Cardiac fibroblast (primary cell): ENCODE data around the gene CDC14A.

ENCODE experiments used
- DNase-seq, 2 donors: peaks; one replicate each; pipeline versions ENCODE4 v3.0.0 to v3.0.0-alpha.2; 2010; ENCODE audit warnings: low read depth in 2 of 2
- H3K4me3 ChIP-seq, 2 donors: replicated peaks in 1 of 2; 1 replicate in 1 of 2; 2 replicates in 1 of 2; pipeline ENCODE4 v1.5.1; 2011; ENCODE audit warnings: low read depth in 2 of 2, low read length in 2 of 2, mild to moderate bottlenecking in 2 of 2, moderate library complexity in 1 of 2
- CTCF ChIP-seq: IDR thresholded peaks from one replicate; pipeline ENCODE4 v1.5.1; 2011; ENCODE audit warnings: low read depth, mild to moderate bottlenecking, low read length, inconsistent platforms

The CDC14A gene

GRCh38 chr1:100378956-100379355 is 26.6 kb downstream of the CDC14A start:
- no peak overlapping the region for H3K4me3 ChIP-seq
- DNase-seq = no peak
- no peak for TF ChIP-seq CTCF

GRCh38 chr1:100380635-100381034 is 28.3 kb downstream of the CDC14A start:
- no peak for DNase-seq
- TF ChIP-seq CTCF = no peak
- H3K4me3 ChIP-seq = no peak overlapping the region

- no peak for DNase-seq
- TF ChIP-seq CTCF = no peak
- no peak overlapping the region for H3K4me3 ChIP-seq
These were observed 30.4 kb downstream of the CDC14A start for GRCh38 chr1:100382657-100383056.

- no peak overlapping the region for H3K4me3 ChIP-seq
- no peak for DNase-seq
- TF ChIP-seq CTCF = no peak
These were observed 31.6 kb downstream of the CDC14A start for GRCh38 chr1:100383743-100384405.

- DNase-seq = peak; percentile 57 to 59
- no peak overlapping the region for H3K4me3 ChIP-seq
- no peak for TF ChIP-seq CTCF
These were observed 34.9 kb downstream of the CDC14A start for GRCh38 chr1:100387209-100387608.

GRCh38 chr1:100387657-100388350 is 35.5 kb downstream of the CDC14A start:
- peak in 1 of 2 donors; percentile 44 for DNase-seq
- TF ChIP-seq CTCF = no peak
- H3K4me3 ChIP-seq = no peak overlapping the region

GRCh38 chr1:100390531-100390930 is 38.2 kb downstream of the CDC14A start:
- TF ChIP-seq CTCF = no peak
- no peak overlapping the region for H3K4me3 ChIP-seq
- no peak for DNase-seq
